ENCODE results near the gene SYCE1L. TPM values are rescaled to one million over a fixed set of nuclear protein-coding genes. Genes with fewer than 3 reads are reported as not detected.
"Not testable (repeated sequence)": the region's sequence is repeated elsewhere in the genome, so short reads cannot be mapped to it uniquely, and the experiment has no call there.

SYCE1L gene
- total RNA-seq, 4 donors from 2014 or later = 0.56 to 0.84 (median 0.69) TPM; not detected in 1

DNA sequence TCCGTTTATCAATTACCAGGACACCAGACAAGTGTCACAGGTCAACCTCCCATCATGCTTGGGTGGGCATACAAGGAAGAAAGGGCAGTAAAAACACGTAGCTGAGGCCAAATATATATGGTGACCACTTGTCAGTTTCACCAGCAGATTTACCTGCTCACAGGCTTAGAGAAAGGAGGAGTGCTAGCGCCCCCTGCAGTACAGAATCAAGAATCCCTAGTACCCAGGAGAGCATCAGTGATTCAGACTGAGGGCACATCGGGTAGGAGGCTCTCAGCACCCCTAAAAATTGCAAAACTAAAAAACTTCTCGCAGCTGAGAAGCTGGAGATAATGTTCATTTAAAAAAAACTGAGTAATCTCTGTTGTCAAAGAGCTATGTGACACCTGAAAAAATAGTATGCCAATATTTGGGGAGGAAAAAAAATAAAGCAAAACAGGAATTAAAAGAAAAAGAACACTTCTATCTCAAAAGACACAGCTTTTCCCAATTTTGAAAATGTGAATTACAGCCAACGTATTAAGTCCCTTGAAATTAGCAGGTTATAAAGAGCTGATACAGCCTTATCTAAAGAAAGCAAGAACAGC, 29.5 kb upstream of the SYCE1L start:
- ATAC-seq (ENCODE audit: low FRiP score) (no peak), DNase-seq (ENCODE audit: low spot score) (no peak)
- TF ChIP-seq, protein P1, sequence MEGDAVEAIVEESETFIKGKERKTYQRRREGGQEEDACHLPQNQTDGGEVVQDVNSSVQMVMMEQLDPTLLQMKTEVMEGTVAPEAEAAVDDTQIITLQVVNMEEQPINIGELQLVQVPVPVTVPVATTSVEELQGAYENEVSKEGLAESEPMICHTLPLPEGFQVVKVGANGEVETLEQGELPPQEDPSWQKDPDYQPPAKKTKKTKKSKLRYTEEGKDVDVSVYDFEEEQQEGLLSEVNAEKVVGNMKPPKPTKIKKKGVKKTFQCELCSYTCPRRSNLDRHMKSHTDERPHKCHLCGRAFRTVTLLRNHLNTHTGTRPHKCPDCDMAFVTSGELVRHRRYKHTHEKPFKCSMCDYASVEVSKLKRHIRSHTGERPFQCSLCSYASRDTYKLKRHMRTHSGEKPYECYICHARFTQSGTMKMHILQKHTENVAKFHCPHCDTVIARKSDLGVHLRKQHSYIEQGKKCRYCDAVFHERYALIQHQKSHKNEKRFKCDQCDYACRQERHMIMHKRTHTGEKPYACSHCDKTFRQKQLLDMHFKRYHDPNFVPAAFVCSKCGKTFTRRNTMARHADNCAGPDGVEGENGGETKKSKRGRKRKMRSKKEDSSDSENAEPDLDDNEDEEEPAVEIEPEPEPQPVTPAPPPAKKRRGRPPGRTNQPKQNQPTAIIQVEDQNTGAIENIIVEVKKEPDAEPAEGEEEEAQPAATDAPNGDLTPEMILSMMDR (IDR thresholded peaks at IDR 0.05) = no peak

DNA sequence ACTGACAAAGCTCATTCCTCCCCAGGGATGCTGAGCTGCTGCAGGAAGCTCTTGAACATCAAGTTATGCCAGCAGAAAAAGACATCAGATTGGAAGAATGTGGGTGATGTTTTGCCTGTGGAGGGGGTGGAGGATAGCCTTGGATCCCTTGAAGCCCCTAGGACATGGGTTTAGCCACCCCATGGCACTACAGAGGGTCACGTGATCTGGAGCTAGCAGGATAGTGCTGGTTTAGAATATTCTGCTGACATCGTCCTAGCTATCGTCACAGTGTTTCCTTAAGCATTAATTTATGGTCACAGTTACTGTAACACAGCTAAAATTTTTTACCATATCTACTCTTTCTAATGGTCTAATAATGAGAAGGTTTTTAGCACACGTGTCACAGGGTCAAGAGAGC, 28.4 kb upstream of the SYCE1L start:
- ATAC-seq (ENCODE audit: low FRiP score) = no peak
- TF ChIP-seq, protein P1 (IDR thresholded peaks at IDR 0.05) = no peak
- DNase-seq (ENCODE audit: low spot score) = no peak

DNA sequence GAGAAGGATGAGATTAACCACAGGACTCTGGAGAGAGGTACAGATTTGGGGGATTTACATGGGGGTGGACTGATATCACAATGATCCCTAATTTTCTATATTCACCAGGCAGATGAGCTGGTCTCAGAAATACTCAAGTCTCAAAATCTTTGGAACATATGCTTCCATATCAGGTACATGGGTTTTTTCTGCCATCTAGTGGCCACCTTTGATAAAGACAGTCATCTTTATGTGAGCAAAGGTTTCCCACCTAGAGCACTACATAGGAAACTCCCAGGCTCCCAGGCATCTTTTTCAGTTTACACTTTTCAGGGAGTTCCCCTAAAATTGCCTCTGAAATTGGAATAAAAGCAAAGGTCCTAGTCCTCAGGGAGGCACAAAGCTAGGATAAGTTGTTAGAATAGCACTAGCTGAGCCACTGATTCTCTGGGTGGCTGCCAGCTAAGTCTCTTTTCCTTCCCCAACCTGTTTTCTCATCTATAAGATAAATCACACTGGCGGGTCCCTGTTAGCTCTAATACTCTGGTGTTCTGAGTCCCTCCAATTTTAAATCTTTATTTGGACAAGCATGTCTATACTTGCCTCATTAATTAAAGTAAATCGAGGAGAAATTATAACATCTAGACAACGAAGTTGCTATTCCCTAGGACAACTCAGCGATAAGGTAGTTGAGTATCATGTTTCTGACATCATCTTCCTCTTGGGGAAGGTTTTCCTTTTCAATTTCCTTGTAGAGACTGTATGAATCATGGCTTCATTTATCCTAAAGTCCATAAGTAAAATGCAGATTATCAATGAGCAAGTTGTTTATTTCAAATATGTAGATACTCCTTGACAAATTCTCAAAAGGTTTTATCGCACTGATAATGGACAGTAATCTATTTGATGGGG, 27.2 kb upstream of the SYCE1L start:
- TF ChIP-seq, protein P1 (IDR thresholded peaks at IDR 0.05) = peak in 1 of 3 donors; percentile 15
- no peak for DNase-seq (ENCODE audit: low spot score)
- ATAC-seq (ENCODE audit: low FRiP score) = peak; percentile 53

DNA sequence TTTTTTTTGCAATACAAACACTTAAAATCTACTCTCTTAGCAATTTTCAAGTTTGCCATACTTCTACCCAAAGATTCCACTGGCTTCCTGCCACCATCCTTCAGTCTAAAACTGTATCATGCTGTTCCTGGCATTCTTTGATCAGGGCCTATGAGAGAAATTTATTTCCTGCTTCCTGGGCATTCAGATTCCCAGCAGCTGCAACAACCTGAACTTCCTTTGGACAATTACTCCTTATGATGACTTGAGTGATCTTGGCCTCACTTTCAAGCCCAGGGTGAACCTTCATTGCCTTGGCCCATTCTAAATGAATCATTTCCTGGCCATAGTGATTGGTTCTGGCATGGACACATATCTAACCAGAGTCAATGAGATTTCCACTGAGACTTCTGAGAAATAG, 26.3 kb upstream of the SYCE1L start:
- TF ChIP-seq, protein P1 (IDR thresholded peaks at IDR 0.05) = no peak
- DNase-seq (ENCODE audit: low spot score) (no peak), ATAC-seq (ENCODE audit: low FRiP score) (no peak)

DNA sequence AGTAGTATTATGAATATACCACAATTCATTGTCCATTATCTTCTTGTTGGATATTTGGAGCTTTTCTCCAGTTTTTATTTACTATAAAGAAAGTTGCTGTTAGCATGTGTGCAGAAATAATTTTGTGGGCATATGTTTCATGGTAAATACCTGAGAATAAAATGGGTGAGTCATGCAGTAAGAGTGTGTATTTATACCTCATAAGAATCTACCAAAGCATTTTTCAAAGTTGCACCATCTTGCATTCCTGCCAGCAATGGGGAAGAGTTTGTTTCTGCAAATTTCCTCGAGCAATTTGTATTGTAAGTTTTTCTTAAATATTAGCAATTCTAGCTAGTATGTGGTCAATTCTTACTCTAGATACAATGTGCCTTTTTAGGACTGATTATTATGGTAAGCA, 16.1 kb upstream of the SYCE1L start:
- ATAC-seq (ENCODE audit: low FRiP score) = no peak
- TF ChIP-seq, protein P1 (IDR thresholded peaks at IDR 0.05) = no peak
- DNase-seq (ENCODE audit: low spot score) = no peak

DNA sequence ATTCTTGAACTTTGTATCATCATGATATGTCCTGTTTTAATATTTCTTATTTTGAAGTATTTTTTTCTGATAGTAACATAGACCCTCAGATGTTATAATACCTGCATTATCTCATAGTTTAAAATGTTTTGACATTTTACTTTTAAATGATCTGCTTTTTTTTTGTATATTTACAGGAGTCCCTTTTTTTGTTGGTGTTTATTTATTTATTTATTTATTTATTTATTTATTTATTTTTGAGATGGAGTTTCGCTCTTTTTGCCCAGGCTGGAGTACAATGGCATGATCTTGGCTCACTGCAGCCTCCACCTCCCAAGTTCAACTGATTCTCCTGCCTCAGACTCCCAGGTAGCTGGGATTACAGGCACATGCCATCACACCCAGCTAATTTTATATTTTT, 12.9 kb upstream of the SYCE1L start:
- not testable (repeated sequence) for ATAC-seq (ENCODE audit: low FRiP score); DNase-seq (ENCODE audit: low spot score)

DNA sequence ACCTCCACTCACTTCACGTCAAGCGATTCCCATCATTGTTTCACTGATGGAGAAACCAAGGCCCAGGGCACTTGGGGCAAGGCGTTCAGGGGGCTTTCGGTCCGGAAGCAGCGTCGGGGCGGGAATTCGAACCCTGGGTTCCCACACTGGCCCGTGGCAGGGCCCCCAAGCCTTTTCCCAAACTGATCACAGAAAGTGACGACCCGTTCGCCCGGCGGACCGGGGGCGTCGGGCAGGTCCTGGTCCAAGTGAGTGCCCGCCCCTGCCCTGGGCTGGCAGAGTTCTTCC, 9.1 kb upstream of the SYCE1L start:
- TF ChIP-seq, protein P1 (IDR thresholded peaks at IDR 0.05) = no peak
- DNase-seq (ENCODE audit: low spot score) (no peak), ATAC-seq (ENCODE audit: low FRiP score) (no peak)
